HG03460 (cell line): ENCODE measurements around the gene ASAP3.
"Not testable (repeated sequence)": the region's sequence is repeated elsewhere in the genome, so short reads cannot be mapped to it uniquely, and the experiment has no call there.

Experiments
- ATAC-seq: cut with Tn5 transposase; IDR thresholded peaks from one replicate; pipeline ENCODE4 v1.9.1; 2021; ENCODE audit not compliant: unreplicated experiment

Gene ASAP3

DNA sequence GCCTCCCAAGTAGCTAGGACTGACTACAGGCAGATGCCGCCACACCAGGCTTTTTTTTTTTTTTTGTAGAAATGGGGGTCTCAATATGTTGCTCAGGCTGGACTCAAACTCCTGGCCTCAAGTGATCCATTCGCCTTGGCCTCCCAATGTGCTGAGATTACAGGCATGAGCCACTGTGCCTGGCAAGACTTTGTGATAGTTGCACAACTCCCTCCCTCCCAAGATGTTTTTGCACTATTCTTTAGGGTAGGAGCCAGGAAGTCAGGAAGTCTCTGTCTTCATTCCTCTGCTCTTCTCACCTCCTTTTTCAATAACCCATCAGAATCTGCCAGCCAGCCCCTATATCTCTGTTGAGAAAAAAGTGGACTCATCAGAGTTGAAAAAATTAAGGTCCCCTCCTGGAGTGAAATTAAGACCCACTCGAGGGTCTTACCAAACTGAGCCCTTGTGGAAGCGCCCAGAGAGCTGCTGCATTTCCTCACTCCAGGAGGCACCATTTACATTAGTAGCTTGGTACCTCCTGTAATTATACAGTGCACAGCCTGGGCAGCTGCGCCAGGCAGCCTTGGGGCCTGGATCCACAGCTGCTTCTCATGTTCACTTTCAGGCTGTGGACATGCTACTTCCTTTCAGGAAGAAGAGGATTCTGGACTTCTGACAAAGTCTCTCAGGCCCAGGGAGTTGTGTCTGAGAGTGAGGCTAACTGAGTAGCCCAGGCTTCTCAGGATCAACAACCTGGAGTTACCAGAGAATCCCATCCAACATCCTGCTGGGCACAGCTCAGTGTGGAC lies 83.5 kb downstream of the ASAP3 start:
- ATAC-seq = no peak

DNA sequence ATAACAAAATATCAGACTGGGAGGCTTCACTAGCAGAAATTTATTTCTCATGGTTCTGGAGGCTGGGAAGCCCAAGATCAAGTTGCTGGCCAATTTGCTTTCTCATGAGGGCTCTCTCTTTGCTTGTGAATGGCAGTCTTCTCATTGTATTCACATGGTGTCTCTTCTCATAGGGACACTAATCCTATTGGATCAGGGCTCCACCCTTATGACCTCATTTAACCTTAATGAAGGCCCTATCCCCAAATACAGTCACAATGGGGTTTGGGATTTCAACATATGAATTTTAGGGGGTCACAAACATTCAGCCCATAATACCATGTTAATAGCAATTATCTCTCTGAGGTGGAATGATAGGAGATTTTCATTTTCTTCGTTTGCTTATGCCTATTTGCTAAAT lies 84.8 kb downstream of the ASAP3 start:
- ATAC-seq = no peak

DNA sequence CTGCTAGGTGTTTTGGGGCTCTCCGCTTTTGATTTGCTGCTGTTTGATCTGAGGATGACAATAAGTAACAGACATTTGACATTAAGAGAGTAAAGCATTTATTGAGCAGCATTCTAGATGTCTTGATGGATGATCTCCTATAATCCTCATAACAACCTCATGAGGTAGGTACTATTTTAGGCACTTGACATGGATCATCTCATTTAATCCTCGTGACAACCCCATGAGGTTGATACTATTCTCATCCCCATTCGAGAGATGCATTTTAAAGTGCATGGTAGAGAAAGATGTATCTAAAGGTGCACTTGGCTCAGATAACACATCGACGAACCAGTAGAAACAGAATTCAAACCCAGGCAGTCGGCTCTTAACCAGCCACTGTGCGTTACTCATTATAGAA lies 86.1 kb downstream of the ASAP3 start:
- ATAC-seq = no peak

DNA sequence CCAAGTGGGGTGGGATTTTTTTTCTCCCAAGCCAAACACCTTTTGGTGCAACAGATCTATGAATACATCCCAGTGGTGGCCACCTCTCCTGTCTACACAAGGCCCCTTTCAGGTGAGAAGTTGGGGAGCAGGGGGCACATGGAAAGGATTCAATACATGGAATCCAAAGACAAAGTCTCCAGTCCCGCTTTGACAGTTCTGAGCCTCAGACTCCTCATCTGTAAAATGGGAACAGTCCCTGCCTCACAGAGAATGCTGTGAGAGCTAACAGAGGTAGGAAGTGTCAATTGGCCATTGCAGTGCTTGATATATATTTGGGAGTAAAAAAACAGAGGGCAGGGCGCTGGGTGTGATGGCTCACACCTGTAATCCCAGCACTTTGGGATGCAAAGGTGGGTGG lies 87.6 kb downstream of the ASAP3 start:
- ATAC-seq = no peak

DNA sequence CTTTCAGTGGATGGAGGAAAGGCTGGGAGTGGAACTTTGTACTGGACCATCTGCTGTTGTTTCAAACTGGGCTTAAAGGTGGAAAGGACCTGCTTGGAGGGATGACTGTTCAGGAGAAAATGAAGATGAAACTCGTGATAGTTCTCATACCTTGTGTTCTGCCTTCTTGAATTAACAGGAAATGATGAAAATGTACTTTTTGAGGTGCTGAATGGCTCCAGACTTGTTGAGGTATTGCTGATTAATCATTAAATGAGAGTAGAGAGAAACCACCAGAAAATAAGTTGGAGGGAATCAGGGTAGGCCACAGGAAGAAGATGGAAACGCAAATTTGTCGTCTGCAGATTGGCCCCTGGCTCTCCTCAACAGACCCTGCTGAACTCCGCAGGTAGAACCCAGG lies 88.1 kb downstream of the ASAP3 start:
- ATAC-seq = no peak

DNA sequence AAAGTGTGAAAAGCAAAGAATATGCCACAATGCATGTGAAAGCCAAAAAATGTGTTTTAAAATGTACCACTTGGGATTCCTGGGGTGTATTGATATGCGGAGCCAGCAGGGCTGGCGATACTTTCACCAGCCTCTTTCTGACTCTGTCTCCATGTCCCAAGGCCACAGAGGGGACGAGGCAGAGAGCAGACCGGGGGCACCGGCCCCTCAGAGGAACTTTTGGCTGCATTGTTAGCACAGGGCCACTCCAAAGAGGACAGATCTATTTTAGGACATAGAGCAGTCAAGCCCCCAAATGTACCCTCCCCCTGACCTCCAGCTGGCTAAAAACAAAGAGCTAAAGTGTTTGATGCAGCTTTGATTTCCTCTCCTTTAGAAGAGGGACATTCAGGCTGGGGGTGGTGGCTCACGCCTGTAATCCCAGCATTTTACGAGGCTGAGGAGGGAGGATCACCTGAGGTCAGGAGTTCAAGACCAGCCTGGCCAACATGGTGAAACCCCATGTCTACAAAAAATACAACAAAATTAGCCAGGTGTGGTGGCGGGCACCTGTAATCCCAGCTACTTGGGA lies 88.7 kb downstream of the ASAP3 start:
- ATAC-seq = no peak

DNA sequence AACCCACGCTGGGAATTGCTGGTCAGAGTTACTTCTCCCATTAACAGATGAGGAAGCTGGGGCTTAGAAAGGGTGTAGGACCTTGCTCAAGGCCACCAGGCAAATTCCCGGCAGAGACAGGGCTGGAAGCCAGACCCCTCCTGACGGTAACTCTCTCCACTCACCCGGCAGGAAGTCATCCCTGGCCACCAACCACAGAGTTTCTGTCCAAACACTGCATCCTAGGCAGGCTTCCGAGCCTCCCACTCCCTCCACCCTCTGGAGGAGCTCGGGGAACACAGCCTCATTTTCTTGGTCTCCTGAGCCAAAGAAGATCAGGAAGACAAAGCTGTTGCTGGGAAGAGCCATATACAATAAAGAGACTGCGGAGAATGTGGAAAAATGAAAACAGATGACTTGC lies 89.3 kb downstream of the ASAP3 start:
- no peak for ATAC-seq

DNA sequence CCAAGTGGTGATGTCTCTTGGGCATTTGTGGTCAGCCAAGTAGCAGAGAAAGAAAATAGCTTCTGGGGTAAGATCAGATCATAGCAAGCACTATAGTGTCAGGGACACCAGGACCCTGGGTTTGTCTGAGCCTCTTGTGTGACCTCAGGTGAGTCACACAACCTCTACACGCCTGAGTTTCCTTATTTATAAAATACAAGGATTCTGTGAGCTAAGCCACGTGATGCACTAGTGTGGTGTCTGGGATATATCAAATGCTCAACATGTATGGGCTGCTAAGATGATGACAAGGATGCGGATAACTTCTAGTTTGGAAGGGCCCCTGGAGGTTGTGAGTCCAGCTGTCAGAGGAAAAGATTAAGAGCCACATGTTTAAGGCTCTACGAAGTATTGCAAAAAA lies 89.8 kb downstream of the ASAP3 start:
- no peak for ATAC-seq

DNA sequence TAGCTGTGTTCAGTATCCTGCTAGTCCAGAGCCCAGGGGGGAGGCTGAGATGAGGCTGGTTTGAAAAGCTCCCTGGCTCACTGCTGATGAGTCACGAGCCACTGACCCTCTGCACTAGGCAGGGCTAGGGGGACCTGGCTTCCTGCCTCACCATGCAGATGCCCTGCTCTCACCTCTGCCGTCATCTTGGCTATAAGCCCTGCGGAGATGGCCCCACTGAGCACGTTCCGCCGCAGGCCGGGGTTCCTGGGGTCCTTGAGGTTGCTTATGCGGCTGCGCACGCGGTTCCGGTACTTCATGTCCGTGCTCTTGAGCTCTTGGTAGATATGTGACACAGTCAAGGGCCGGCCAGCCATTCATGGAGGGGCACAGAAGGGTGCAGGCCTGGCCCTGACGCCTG lies 90.3 kb downstream of the ASAP3 start:
- ATAC-seq = no peak

DNA sequence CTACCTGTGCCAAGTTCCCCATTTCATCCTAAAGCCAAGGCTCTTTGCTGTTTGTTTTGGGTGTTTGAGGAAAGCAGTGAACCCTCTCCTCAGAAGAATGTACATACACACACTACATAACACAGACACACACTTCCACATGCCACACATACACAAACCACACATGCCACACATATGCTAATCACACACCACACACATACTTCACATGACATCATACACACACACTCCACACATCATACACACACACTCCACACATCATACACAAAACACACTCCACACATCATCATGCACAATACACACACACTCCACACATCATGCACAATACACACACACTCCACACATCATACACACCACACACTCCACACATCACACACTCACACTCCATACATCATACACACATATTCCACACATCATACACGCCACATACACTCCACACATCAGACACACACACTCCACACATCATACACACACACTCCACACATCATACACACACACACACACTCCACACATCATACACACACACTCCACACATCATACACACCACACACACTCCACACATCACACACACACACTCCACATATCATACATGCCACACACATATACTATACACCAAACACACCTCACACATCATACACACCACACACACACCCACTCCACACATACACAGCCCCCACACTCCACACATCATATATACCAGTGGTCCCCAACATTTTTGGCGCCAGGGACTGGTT lies 91.7 kb downstream of the ASAP3 start:
- ATAC-seq = no peak

DNA sequence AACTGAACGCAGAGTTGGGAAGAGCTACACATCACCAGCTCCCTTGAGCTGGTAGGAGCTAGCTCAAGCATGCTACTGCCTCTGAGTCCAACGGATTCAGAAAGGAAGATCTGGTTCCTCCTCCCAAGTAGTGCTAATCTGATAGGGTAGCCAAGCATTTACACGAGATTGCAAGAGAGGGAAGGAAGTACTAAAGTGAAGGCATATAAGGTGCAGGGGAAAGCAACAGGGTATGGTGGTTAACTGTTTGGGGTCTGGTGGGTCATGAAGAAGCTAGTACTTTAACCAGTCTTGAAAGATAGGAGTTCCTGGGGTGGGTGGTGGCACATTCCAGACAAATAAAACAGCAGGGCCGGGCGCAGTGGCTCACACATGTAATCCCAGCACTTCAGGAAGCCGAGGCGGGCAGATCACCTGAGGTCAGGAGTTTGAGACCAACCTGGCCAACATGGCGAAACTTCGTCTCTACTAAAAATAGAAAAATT lies 94.1 kb downstream of the ASAP3 start:
- no peak for ATAC-seq

DNA sequence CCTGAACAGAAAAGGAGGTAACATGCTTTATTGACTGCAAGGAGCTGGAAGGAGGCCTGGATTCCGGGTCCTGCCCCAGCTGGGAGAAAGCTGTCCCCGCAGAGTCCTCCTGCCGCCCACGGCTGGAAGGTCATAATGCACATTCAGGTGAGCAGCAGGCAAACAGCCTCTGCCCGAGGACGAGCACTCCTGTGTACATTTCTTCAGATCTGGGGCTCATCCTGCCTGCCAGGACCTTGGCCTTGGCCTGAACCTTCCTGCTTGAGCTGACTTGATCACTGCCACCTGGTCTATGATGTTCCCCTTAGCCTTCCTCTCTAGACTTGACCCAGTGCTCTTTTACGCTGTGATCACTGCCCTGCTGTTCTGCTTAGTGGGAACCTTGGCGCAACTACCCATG lies 96.5 kb downstream of the ASAP3 start:
- no peak for ATAC-seq

DNA sequence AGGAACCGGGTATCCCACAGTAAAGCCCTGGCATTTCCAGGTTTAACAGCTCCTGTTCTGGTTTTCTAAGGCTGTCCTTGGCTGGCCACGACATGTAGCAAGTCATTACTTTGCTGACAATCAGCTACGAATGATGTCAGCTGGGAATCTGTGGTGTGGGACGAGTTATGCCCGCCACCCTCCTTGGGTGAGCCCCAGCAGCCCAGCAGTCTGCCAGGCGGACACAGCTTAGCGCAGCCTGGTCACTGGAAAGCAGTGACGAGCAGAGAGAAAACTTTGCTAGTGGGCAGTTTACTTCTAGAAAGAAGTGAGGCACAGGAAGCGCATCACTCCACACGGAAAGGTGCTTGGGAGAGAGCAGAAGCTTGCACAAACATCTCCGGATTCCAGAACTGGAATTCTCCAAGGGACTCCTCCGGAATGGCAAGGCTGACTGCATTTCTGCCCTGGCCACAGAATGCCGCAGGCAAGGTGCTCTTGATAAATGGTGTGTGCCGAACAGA lies 98.8 kb downstream of the ASAP3 start:
- ATAC-seq = no peak

DNA sequence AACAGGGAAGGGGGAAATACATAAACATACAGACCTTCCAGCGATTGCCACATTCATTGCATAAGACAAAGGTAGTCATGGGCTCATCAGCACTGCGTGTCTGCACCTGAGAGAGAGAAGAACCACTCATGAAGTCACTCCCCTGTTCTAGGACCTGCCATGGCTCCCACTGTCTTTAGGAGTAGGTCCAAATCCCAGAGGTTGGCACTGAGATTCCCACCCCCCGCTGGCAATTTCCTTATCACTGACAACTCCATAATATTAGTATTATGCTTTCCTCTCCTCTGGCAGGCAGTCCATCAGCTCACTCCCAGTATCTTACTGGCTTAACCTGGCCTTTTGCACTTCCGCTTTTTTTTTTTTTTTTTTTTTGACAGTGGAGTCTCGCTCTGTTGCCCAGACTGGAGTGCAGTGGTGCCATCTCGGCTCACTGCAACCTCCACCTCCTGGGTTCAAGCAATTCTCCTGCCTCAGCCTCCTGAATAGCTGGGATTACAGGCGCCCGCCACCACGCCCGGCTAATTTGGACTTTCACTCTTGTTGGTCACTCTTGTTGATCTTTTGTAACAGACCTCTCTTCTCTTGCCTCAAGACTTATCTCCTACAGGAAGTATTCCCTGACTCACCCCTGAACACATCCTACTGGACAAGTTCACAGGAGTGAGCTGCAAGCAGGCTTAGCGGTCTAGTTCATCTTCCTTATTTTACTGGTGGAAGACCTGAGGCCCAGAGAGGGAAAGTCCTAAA lies 99.5 kb downstream of the ASAP3 start:
- ATAC-seq = no peak

DNA sequence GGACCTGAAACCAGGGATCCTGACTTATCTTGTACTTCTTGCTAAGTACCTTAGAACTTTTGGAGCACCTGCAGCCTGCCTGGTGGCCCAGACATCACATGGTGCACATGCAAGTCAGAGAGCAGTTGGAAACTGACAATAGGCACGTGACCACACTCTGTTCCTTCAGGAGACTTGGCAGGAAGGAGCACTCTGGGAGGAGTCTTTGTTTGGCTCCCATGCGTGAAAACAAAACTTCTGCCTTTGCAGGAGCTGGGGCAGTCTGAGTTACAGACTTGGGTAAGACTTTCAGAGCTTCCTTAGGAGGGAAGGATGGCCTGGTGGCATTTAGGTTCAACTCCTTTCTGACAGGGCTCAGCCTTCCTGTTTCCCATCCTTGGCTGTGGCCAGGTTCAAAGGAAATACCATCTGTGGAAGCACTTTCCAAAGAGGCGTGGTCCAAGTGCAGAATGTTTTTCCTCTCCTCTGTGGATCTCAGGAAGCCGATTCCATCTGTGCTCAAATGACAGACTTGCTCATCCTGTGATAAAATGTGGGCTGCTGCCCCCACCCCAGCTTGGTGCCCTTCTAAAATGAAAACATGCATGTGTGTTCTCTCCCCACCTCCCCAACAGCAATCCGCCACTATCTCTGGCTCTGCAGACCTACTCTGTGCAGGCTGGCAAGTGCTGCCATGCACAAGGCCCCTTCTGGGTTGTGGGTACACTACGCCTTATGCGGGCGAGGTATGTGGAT lies 100.2 kb downstream of the ASAP3 start:
- ATAC-seq = no peak

DNA sequence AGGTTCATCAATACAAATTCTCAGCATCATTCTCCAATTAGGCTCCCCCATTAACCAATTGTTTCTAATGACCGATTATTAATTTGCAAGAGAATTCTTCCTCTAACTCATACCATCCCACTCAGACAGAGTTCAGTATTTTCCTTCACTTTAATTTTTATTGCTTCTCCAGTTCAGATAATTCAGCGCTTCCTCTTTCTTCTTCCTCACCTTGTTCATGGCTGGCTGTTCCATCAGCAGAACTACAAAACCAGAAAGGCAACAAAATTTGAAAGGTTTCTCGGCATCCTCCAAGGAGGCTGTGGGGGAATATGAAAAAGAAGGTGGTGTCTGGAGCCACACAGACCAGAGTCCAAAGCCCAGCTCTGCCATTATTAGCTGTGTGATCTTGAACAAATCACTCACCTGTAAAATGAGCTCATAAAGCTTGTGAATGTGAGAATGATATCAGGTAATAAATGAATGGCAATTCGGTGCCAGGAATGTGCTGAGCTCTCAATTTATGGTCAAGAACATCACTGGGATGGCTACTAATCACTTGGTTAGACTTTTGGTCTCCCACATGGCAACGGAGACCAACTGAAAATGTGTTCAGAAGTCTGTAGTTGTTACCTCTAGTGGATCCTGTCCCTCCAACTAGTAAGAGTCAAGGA lies 102.6 kb downstream of the ASAP3 start:
- ATAC-seq = no peak

DNA sequence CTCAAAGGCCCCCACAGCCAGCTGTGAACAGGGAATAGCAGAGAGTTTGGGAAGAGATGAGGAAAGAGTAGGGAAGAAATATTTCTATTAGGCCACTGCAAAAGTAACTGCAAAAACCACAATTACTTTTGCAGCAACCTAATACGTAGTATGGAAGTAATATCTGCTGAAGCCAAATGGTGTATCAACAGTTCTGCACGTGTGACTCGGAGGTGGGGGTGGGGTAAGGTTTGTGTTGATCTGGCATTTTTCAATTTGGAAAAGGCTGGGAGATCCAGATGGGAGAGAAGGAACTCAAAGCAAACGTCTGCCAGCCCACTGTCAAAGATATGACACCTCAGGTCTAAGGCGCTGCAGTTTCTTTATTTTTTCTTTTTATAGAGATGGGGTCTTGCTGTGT lies 103.3 kb downstream of the ASAP3 start:
- no peak for ATAC-seq

DNA sequence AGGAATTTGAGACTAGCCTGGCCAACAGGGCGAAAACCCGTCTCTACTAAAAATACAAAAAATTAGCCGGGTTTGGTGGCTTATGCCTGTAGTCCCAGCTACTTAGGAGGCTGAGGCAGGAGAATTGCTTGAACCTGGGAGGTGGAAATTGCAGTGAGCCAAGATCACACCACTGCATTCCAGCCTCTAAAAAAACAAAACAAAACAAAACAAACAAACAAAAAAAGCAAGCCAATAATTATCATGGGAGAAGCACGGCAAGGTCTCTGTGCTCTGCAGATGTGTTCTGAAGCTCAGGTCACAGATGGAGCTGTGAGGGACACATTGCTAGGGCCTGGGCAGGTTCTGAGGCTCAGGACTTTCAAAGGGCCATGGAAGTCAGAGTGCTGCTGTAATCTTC lies 103.7 kb downstream of the ASAP3 start:
- ATAC-seq = not testable (repeated sequence)
